GM23248 (cell line): ENCODE data around the gene PLEKHG4. TPM values are rescaled to one million over a fixed set of nuclear protein-coding genes. Genes with fewer than 3 reads are reported as not detected.

ENCODE experiments used
- DNase-seq: peaks from one replicate; pipeline ENCODE4 v3.0.0-alpha.2; 2015
- H2AFZ ChIP-seq: fragments of 200-600 bp; sonication (generic); 2 replicates; pipeline ENCODE4 v1.6.1; 2016; ENCODE audit warnings: antibody characterized with exemption
- H3F3A ChIP-seq: fragments of 200-600 bp; sonication (generic); 2 replicates; pipeline ENCODE4 v1.6.1; 2016; ENCODE audit warnings: mild to moderate bottlenecking, antibody characterized with exemption, mixed run types; ENCODE audit not compliant: insufficient read depth
- H3K27ac ChIP-seq: fragments of 200-600 bp; sonication (generic); 2 replicates; pipeline ENCODE4 v1.5.1; 2016; ENCODE audit warnings: mild to moderate bottlenecking
- H3K27me3 ChIP-seq: fragments of 200-600 bp; sonication (generic); replicated peaks from 2 replicates; pipeline ENCODE4 v1.6.1; 2016; ENCODE audit warnings: mild to moderate bottlenecking; ENCODE audit not compliant: insufficient read depth
- H3K36me3 ChIP-seq: fragments of 200-600 bp; sonication (generic); 2 replicates; pipeline ENCODE4 v1.6.1; 2016; ENCODE audit warnings: low read depth, mild to moderate bottlenecking
- H3K4me1 ChIP-seq: fragments of 200-600 bp; sonication (generic); 2 replicates; pipeline ENCODE4 v1.6.1; 2016; ENCODE audit warnings: mild to moderate bottlenecking; ENCODE audit not compliant: insufficient read depth
- H3K4me2 ChIP-seq: fragments of 200-600 bp; sonication (generic); one replicate; pipeline ENCODE4 v1.6.1; 2016; ENCODE audit warnings: mild to moderate bottlenecking; ENCODE audit not compliant: unreplicated experiment
- H3K4me3 ChIP-seq: fragments of 200-600 bp; sonication (generic); 2 replicates; pipeline ENCODE4 v1.5.1; 2016; ENCODE audit warnings: mild to moderate bottlenecking
- H3K79me2 ChIP-seq: fragments of 200-600 bp; sonication (generic); 2 replicates; pipeline ENCODE4 v1.6.1; 2016; ENCODE audit warnings: mild to moderate bottlenecking; ENCODE audit not compliant: insufficient read depth
- H3K9ac ChIP-seq: fragments of 200-600 bp; sonication (generic); 2 replicates; pipeline ENCODE4 v1.6.1; 2016; ENCODE audit warnings: mild to moderate bottlenecking
- H3K9me2 ChIP-seq: fragments of 200-600 bp; sonication (generic); 2 replicates; pipeline ENCODE4 v1.6.1; 2016; ENCODE audit warnings: mixed run types, mild to moderate bottlenecking, moderate library complexity; ENCODE audit not compliant: insufficient read depth
- H3K9me3 ChIP-seq: fragments of 200-600 bp; sonication (generic); one replicate; pipeline ENCODE4 v1.6.1; 2017; ENCODE audit warnings: low read depth
- H4K20me1 ChIP-seq: fragments of 200-600 bp; sonication (generic); 2 replicates; pipeline ENCODE4 v1.6.0; 2016; ENCODE audit not compliant: insufficient read depth
- EZH2 ChIP-seq: fragments of 200-600 bp; sonication (generic); IDR thresholded peaks from 2 replicates; pipeline ENCODE4 v1.6.1; 2018; ENCODE audit warnings: antibody characterized with exemption, mild to moderate bottlenecking; ENCODE audit not compliant: insufficient read depth, poor library complexity, severe bottlenecking
- EZH2phosphoT487 ChIP-seq: fragments of 200-600 bp; sonication (generic); IDR thresholded peaks from 2 replicates; pipeline ENCODE4 v1.6.1; 2018; ENCODE audit warnings: antibody characterized with exemption, moderate library complexity, mild to moderate bottlenecking, low read depth; ENCODE audit not compliant: insufficient read depth
- WGBS, 2 experiments: methylation state at CpG; one replicate each; pipeline ENCODE4 v1.1.6; 2015 to 2017; ENCODE audit warnings: low lambda C conversion rate in 2 of 2, low coverage in 1 of 2; ENCODE audit errors: missing lambda C conversion rate in 2 of 2; 5-methylcytosine and 5-hydroxymethylcytosine counted together
- in situ Hi-C: fragments of 300-500 bp; cut with MboI; formaldehyde crosslinking; loops from 2 replicates; pipeline ENCODE4 v1.15.0; 2020
- polyA plus RNA-seq: library from polyadenylated mRNA; unstranded; fragments of >200 nt; fragmentation: Nextera tagmentation; extraction: Ambion mirVana; gene quantifications from 2 replicates; pipeline ENCODE4 v1.2.1, GENCODE V29; 2016
- total RNA-seq: library from RNA; depleted of rRNA; stranded (reverse); fragments of >200 nt; shearing (Covaris generic); gene quantifications from 2 replicates; pipeline ENCODE4 v1.2.3, GENCODE V29; 2014

PLEKHG4 gene
- total and polyA plus RNA-seq, 2 experiments from 2014 or later: 12.5 to 24.2 TPM

DNA sequence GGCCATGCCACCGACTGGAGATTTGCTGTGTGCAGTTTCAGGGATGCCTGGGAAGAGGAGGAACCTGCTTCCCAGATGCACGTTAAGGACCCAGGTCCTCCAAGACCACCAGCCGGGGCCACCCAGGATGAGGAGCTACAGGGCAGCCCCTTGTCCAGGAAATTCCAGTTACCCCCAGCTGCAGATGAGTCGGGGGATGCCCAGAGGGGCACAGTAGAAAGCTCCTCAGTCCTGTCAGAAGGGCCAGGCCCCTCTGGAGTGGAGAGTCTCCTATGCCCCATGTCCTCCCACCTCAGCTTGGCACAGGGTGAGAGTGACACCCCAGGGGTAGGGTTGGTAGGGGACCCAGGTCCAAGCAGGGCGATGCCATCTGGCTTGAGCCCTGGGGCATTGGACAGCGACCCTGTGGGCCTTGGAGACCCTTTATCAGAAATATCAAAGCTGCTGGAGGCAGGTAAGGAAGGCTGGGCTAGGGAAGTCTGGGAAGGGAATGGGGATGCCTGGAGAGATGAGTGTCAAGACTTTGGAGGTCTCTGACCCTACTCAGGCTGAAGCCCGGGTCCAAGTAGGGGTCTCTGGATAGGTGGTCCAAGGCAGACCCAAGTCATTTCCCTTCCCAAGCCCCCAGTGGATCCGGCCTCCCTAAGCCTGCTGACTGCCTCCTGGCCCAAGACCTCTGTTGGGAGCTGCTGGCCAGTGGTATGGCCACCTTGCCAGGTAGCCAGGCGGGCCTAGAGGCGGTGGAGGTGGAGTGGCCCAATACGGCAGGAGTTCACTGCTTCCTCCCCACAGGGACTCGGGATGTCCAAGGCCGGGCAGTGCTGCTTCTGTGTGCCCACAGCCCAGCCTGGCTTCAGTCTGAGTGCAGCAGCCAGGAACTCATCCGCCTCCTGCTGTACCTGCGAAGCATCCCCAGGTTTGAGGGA is 1.0 kb downstream of the PLEKHG4 start:
- no peak overlapping the region for H3K4me3 ChIP-seq
- no peaks in the 10 kb centered on the region for H4K20me1 ChIP-seq
- H3K4me2 ChIP-seq: no peak overlapping the region
- in situ Hi-C loops: no loop called here
- no peak for TF ChIP-seq EZH2
- no peak for TF ChIP-seq EZH2phosphoT487
- WGBS, 2 experiments: 96 to 97% methylated on average over 14 to 15 of the region's 15 CpGs
- peaks cover 20% of the 10 kb centered on the region for H3F3A ChIP-seq
- no peak for DNase-seq
- H3K36me3 ChIP-seq: no peaks in the 10 kb centered on the region; the same call in 1 of the 2 replicates
- H3K9me3 ChIP-seq: no peaks in the 10 kb centered on the region
- no peak overlapping the region for H3K9ac ChIP-seq
- no peaks in the 10 kb centered on the region for H3K27me3 ChIP-seq
- 0 out of 2 replicates have a peak, but pooled peaks cover 8% of the 10 kb centered on the region for H3K79me2 ChIP-seq
- peaks cover 22% of the 10 kb centered on the region for H3K4me1 ChIP-seq
- H2AFZ ChIP-seq: no peak overlapping the region
- no peak overlapping the region for H3K27ac ChIP-seq
- H3K9me2 ChIP-seq: no peaks in the 10 kb centered on the region

- H3F3A ChIP-seq: peaks cover 14% of the 10 kb centered on the region
- H3K79me2 ChIP-seq: no peaks in the 10 kb centered on the region
- H3K4me2 ChIP-seq: no peak overlapping the region
- in situ Hi-C loops: no loop called here
- DNase-seq: no peak
- H3K9ac ChIP-seq: no peak overlapping the region
- no peaks in the 10 kb centered on the region for H3K27me3 ChIP-seq
- no peak for TF ChIP-seq EZH2
- TF ChIP-seq EZH2phosphoT487: no peak
- no peak overlapping the region for H2AFZ ChIP-seq
- no peak overlapping the region for H3K27ac ChIP-seq
- H3K4me1 ChIP-seq: peaks cover 18% of the 10 kb centered on the region
- WGBS, 2 experiments: 96 to 97% methylated on average over 13 to 14 of the region's 14 CpGs
- H3K9me3 ChIP-seq: no peaks in the 10 kb centered on the region
- H3K4me3 ChIP-seq: no peak overlapping the region
- H3K36me3 ChIP-seq: no peaks in the 10 kb centered on the region
- no peaks in the 10 kb centered on the region for H4K20me1 ChIP-seq
- no peaks in the 10 kb centered on the region for H3K9me2 ChIP-seq
Measured at GRCh38 chr16:67281536-67282446, 2.5 kb downstream of the PLEKHG4 start.

- Histone ChIP-seq H3F3A (peaks cover 12% of the 10 kb centered on the region), H3K4me2 (no peak overlapping the region), H3K9me2 (no peaks in the 10 kb centered on the region), H2AFZ (no peak overlapping the region), H3K4me3 (no peak overlapping the region), H3K9me3 (no peaks in the 10 kb centered on the region), H3K79me2 (no peaks in the 10 kb centered on the region), H3K36me3 (no peaks in the 10 kb centered on the region), H3K27ac (no peak overlapping the region), H3K4me1 (peaks cover 14% of the 10 kb centered on the region), H3K27me3 (no peaks in the 10 kb centered on the region), H3K9ac (no peak overlapping the region), H4K20me1 (no peaks in the 10 kb centered on the region)
- in situ Hi-C loops: no loop called here
- 93 to 99% methylated on average over 10 of the region's 10 CpGs for WGBS, 2 experiments
- no peak for DNase-seq
- TF ChIP-seq EZH2 (no peak), EZH2phosphoT487 (no peak)
Measured at GRCh38 chr16:67282447-67282805, 3.1 kb downstream of the PLEKHG4 start.

DNA sequence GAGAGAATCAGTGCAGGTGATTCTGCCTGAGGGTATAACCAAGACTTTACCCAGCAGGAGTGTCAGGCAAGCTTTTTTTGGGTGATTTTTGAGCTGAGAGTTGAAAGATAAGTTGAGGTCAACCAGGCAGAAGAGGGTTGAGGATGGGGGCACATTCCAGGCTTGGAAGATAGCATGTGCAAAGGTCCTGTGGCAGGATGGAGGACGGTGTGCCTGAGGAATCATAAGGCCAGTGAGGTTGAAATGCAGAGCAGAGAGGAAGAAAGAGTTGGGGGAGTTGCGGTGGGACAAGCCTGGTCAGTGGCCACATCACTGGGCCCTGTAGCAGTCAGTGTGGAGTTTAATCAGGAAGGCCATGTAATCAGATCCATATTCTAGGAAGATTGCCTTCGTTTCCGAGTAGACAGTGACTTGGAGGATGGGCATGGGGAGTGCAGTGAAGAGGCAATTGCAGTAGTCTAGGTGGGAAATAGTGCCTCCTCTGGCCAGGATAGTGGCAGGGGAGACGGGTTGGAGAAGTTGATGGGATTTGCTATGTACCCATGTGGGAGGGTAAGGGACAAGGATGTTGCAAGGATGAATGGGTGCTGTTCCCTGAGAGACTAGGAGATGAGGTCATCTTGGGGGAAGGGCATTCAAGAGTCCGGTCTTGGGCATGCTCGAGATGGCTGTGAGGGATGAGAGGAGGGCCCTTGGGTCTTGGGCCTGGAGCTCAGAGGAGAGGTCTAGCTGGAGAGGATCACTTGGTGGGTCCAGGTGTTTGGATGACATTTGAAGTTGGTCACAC is 3.9 kb downstream of the PLEKHG4 start:
- H3K27me3 ChIP-seq: no peaks in the 10 kb centered on the region

More for the DNA sequence above, 3.9 kb downstream of the PLEKHG4 start:
- DNase-seq: peak; percentile 37
- WGBS, 2 experiments: 86 to 94% methylated on average over 7 of the region's 7 CpGs
- Histone ChIP-seq H3K9ac (no peak overlapping the region), H2AFZ (no peak overlapping the region), H3K4me3 (no peak overlapping the region), H3K36me3 (no peaks in the 10 kb centered on the region), H3K27ac (no peak overlapping the region), H3K79me2 (no peaks in the 10 kb centered on the region), H3K4me1 (peaks cover 8% of the 10 kb centered on the region), H3F3A (peaks cover 6% of the 10 kb centered on the region), H3K9me2 (no peaks in the 10 kb centered on the region), H3K4me2 (no peak overlapping the region), H4K20me1 (no peaks in the 10 kb centered on the region), H3K9me3 (no peaks in the 10 kb centered on the region)
- no peak for TF ChIP-seq EZH2phosphoT487
- no peak for TF ChIP-seq EZH2
- in situ Hi-C loops: no loop called here
